Stimulated activated memory B cell treated with anti-CD40 and anti-IgM and Interleukin-4, amounts not matched to agents 10 μg/mL and 1 μg/mL and 100 μg/mL, for 72 hours (primary cell): Measurements from ENCODE around the gene ZNF24.

Experiments
- ATAC-seq: fragments of 150-1000 bp; cut with Tn5 transposase; 2 replicates; pipeline ENCODE4 v1.10.0; 2021
- H3K27ac Mint-ChIP-seq: one replicate; pipeline ENCODE4 v1.8.0; 2022; ENCODE audit warnings: mild to moderate bottlenecking, mixed read lengths
- H3K27me3 Mint-ChIP-seq: one replicate; pipeline ENCODE4 v1.8.0; 2022; ENCODE audit warnings: mixed read lengths
- H3K36me3 Mint-ChIP-seq: one replicate; pipeline ENCODE4 v1.8.0; 2022; ENCODE audit warnings: mixed read lengths
- H3K4me1 Mint-ChIP-seq: one replicate; pipeline ENCODE4 v1.8.0; 2022; ENCODE audit warnings: mixed read lengths
- H3K4me3 Mint-ChIP-seq: one replicate; pipeline ENCODE4 v1.8.0; 2022; ENCODE audit warnings: mild to moderate bottlenecking, moderate library complexity, mixed read lengths
- H3K9me3 Mint-ChIP-seq: one replicate; pipeline ENCODE4 v1.8.0; 2022; ENCODE audit warnings: mixed read lengths

Gene ZNF24

GRCh38 chr18:35289293-35289692, 54.9 kb downstream of the ZNF24 start:
- Mint-ChIP-seq H3K4me1 (peaks cover 41% of the 10 kb centered on the region), H3K36me3 (peaks cover 35% of the 10 kb centered on the region)

GRCh38 chr18:35284841-35285240, 59.4 kb downstream of the ZNF24 start:
- peaks cover 31% of the 10 kb centered on the region for H3K36me3 Mint-ChIP-seq
- H3K9me3 Mint-ChIP-seq: peaks cover 3% of the 10 kb centered on the region
- H3K27me3 Mint-ChIP-seq: no peaks in the 10 kb centered on the region
- no peak overlapping the region for H3K27ac Mint-ChIP-seq
- H3K4me3 Mint-ChIP-seq: no peak overlapping the region
- no peak for ATAC-seq
- peaks cover 28% of the 10 kb centered on the region for H3K4me1 Mint-ChIP-seq

More at GRCh38 chr18:35289293-35289692, 54.9 kb downstream of the ZNF24 start:
- peak overlapping the region; percentile 89 for H3K4me3 Mint-ChIP-seq
- H3K9me3 Mint-ChIP-seq: peaks cover 3% of the 10 kb centered on the region
- ATAC-seq: no peak
- H3K27me3 Mint-ChIP-seq: no peaks in the 10 kb centered on the region
- peak overlapping the region; percentile 97 for H3K27ac Mint-ChIP-seq

GRCh38 chr18:35283923-35284794, 60.1 kb downstream of the ZNF24 start:
- Mint-ChIP-seq H3K27ac (no peak overlapping the region), H3K4me3 (no peak overlapping the region), H3K9me3 (peaks cover 3% of the 10 kb centered on the region), H3K4me1 (peaks cover 22% of the 10 kb centered on the region), H3K36me3 (peaks cover 34% of the 10 kb centered on the region), H3K27me3 (no peaks in the 10 kb centered on the region)
- no peak for ATAC-seq

- Mint-ChIP-seq H3K4me3 (no peak overlapping the region), H3K9me3 (peaks cover 3% of the 10 kb centered on the region), H3K27ac (no peak overlapping the region), H3K27me3 (no peaks in the 10 kb centered on the region), H3K4me1 (peaks cover 10% of the 10 kb centered on the region), H3K36me3 (peaks cover 34% of the 10 kb centered on the region)
- ATAC-seq: no peak
These were observed 61.9 kb downstream of the ZNF24 start for GRCh38 chr18:35282353-35282752.
